NT2/D1 (cell line): ENCODE measurements around the gene KCNE3.

Source experiments
- DNase-seq: peaks from one replicate; pipeline ENCODE4 v3.0.0-alpha.2; 2011; ENCODE audit warnings: low read depth, low spot score
- H3K27me3 ChIP-seq: 2 replicates; pipeline ENCODE4 v1.6.0; 2011; ENCODE audit warnings: mild to moderate bottlenecking; ENCODE audit not compliant: insufficient read length, insufficient read depth
- H3K36me3 ChIP-seq: 2 replicates; pipeline ENCODE4 v1.6.1; 2011; ENCODE audit warnings: mild to moderate bottlenecking, low read length, mixed read lengths; ENCODE audit not compliant: insufficient read depth, insufficient read length
- H3K4me1 ChIP-seq: 2 replicates; pipeline ENCODE4 v1.5.1; 2011; ENCODE audit not compliant: insufficient read depth, insufficient read length
- H3K4me3 ChIP-seq: 2 replicates; pipeline ENCODE4 v1.5.1; 2011; ENCODE audit warnings: low read depth; ENCODE audit not compliant: insufficient read length
- H3K9ac ChIP-seq: 2 replicates; pipeline ENCODE4 v1.6.0; 2011; ENCODE audit warnings: low read depth; ENCODE audit not compliant: insufficient read length
- H3K9me3 ChIP-seq: 2 replicates; pipeline ENCODE4 v1.5.1; 2011; ENCODE audit warnings: mild to moderate bottlenecking, low read length; ENCODE audit not compliant: insufficient read depth
- SUZ12 ChIP-seq: IDR thresholded peaks from 2 replicates; pipeline ENCODE4 v1.6.1; 2011; ENCODE audit not compliant: insufficient read length, insufficient read depth; ENCODE audit errors: extremely low read depth
- YY1 ChIP-seq: IDR thresholded peaks from 2 replicates; pipeline ENCODE4 v1.6.1; 2011; ENCODE audit not compliant: insufficient read length, insufficient read depth
- ZNF274 ChIP-seq: IDR thresholded peaks from 2 replicates; pipeline ENCODE4 v1.6.1; 2011; ENCODE audit warnings: mild to moderate bottlenecking, low read depth, low read length

Gene KCNE3

DNA sequence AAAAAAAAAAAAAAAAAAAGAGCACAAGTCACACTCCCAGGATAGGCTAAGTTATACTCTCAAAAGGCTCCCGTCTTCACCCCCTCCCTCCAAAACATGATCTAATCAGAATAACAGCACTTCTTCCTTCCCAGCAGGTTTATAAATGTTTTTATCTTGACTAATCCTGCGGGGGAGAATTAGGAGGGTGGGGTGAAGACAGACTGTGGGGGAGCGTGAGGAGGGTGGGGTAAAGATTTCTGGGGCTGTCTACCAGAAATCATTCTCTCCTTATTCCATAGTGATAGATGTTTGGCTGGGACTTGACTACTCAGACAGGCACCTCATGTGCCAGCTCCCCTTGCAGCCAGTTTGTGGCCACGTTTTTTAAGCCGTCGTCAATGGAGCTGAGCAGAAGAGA, 17.0 kb downstream of the KCNE3 start:
- H3K27me3 ChIP-seq = no peaks in the 10 kb centered on the region
- H3K4me1 ChIP-seq = no peaks in the 10 kb centered on the region
- H3K36me3 ChIP-seq = no peaks in the 10 kb centered on the region
- no peak for DNase-seq
- no peak overlapping the region for H3K4me3 ChIP-seq
- no peaks in the 10 kb centered on the region for H3K9me3 ChIP-seq
- no peak for TF ChIP-seq SUZ12
- no peak for TF ChIP-seq ZNF274
- TF ChIP-seq YY1 = no peak
- no peak overlapping the region for H3K9ac ChIP-seq

DNA sequence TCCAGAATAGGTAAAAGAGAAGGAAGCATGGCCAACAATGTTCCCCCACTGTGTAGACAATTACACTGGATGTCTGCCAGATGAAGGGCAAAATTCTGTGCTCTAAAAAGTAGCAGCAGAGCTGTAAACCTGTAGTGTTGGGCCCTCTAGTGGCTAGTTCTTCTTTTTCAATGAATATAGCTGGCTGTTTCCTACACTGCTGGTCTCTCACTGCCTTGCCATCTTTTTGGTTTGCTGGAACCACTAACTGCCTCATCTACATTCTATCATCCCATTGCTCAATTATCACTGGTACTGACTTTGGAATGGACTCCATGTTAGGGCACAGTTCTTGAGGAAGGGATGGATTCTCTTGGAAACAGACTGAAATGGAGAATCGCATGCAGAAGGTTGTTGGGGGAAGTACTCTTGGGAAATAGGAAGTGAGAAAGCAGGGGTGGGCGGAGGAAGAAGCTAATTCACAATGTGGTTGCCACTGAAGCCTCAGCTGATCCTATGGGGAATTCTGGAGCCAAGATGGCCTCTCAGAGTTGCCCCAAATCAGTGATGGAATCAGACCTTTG, 17.9 kb downstream of the KCNE3 start:
- Histone ChIP-seq H3K36me3 (no peaks in the 10 kb centered on the region), H3K9me3 (no peaks in the 10 kb centered on the region), H3K4me1 (no peaks in the 10 kb centered on the region), H3K27me3 (no peaks in the 10 kb centered on the region), H3K4me3 (no peak overlapping the region), H3K9ac (no peak overlapping the region)
- peak; percentile 35 for DNase-seq
- TF ChIP-seq YY1 (no peak), ZNF274 (no peak), SUZ12 (no peak)

DNA sequence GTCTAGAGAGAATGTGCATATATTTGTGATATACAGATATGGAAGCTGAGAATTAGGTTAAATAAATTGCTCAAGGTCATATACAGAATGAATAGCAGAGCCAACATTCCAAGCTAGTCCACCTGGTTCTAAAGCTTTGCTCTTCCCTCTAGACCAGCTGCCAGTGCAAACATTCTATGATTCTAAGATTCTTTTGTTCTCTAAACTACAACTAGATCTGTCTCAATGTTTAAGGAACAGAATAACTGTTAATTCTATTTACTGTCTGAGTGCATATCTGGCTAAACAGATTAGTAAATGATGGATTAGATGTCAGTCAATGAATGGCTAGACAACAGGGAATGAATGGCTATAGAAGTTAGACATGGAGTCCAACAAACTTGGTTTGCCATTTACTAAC, 19.6 kb downstream of the KCNE3 start:
- H3K4me3 ChIP-seq = no peak overlapping the region
- no peaks in the 10 kb centered on the region for H3K4me1 ChIP-seq
- no peaks in the 10 kb centered on the region for H3K9me3 ChIP-seq
- no peaks in the 10 kb centered on the region for H3K36me3 ChIP-seq
- no peak for DNase-seq
- TF ChIP-seq SUZ12 (no peak), ZNF274 (no peak), YY1 (no peak)
- no peak overlapping the region for H3K9ac ChIP-seq
- no peaks in the 10 kb centered on the region for H3K27me3 ChIP-seq

DNA sequence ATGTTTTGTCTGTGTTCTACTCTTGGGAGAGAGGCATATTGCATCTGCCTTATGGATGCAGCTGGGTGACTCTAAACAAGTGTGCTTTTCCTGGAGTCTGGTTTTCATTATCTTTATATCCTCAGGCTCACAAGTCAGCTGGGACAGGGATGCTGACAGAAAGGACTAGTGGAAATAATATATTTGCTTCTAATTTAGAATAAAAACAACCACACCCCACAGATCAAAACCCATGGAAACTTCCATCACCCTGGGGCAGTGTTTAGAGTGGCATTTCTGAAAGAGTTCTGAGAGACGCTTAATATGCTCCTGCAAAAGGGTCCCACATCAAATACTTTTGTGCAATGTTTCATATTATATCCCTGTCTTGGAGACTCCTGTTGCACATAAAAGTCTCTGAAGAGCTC, 20.8 kb downstream of the KCNE3 start:
- no peak for DNase-seq
- Histone ChIP-seq H3K9me3 (no peaks in the 10 kb centered on the region), H3K4me1 (no peaks in the 10 kb centered on the region), H3K9ac (no peak overlapping the region), H3K27me3 (no peaks in the 10 kb centered on the region), H3K36me3 (no peaks in the 10 kb centered on the region), H3K4me3 (no peak overlapping the region)
- TF ChIP-seq ZNF274 (no peak), YY1 (no peak), SUZ12 (no peak)

DNA sequence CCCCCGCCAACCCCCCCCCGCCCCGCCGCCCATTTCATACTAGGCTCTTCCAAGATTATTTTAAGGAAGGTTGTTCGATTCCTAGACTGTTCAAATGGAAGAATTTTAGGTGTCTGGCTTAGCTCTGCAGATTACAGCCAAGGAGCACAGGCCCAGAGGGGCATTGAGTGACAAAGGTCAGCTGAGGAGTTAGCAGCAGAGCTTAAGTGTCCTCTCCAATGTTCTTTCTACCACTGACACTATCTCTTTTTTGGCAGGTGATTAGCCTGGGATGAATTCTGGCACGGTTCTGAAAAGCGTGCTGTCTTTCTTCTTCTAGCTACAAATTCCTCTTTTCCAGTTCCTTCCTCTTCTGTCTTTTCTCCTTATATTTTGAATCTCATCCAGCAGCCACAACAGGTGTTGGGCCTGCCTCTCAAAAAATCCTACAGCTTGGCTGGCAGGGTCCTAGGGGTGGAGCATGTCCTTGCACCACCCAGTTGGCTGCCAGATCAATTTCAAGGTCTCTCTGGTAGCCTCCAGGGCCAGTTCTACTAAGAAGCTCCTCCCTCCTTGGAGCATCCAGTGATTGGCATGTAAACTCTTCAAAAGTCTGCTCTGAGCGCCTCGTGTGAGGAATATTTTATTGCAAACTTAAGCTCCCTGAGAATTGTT, 23.0 kb downstream of the KCNE3 start:
- no peak for DNase-seq
- H3K36me3 ChIP-seq = no peaks in the 10 kb centered on the region
- H3K9ac ChIP-seq = no peak overlapping the region
- TF ChIP-seq SUZ12 (no peak), YY1 (no peak), ZNF274 (no peak)
- H3K4me3 ChIP-seq = no peak overlapping the region
- peaks cover 7% of the 10 kb centered on the region for H3K9me3 ChIP-seq
- H3K4me1 ChIP-seq = no peaks in the 10 kb centered on the region
- no peaks in the 10 kb centered on the region for H3K27me3 ChIP-seq

DNA sequence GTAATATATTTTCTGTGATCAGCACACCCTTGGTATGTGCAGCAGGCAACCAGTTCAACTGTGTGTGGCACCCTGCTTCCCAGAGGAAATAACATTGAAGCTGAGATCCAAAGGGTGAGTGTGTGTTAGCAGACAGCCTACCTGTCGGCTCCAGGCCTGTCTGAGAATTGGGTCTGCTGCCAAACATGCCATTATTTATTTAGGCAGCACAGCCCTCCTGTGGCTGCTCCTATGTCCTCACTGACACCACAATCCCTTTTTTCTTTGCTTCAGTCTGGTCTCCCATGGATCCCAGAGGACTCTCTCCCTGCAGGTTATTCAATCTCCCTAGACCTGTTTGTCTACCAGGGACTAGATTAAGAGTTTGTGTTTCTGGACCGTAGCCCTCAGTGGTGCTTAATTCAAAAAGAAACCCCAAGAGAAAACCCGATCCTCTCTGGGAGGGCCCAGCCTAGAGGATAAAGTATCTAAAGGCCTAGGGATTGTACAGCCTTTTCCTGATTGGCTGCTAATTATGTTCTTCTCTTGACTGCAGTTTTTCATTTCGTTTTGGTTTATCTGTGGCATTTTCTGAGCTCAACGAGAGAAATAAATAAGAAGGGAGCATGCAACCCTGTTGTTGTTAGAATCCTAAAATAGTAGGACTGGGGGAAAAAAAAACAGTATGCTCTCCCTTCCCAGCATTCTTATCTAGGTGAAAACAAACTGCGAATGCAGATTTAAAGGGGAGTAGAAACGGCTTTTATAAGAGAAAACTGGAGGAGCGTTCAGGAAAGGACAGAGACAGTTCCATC, 24.1 kb downstream of the KCNE3 start:
- Histone ChIP-seq H3K4me1 (no peaks in the 10 kb centered on the region), H3K4me3 (no peak overlapping the region), H3K9ac (no peak overlapping the region), H3K36me3 (no peaks in the 10 kb centered on the region), H3K27me3 (no peaks in the 10 kb centered on the region), H3K9me3 (peaks cover 7% of the 10 kb centered on the region)
- DNase-seq = no peak
- TF ChIP-seq YY1 = no peak
- no peak for TF ChIP-seq SUZ12
- TF ChIP-seq ZNF274 = no peak

DNA sequence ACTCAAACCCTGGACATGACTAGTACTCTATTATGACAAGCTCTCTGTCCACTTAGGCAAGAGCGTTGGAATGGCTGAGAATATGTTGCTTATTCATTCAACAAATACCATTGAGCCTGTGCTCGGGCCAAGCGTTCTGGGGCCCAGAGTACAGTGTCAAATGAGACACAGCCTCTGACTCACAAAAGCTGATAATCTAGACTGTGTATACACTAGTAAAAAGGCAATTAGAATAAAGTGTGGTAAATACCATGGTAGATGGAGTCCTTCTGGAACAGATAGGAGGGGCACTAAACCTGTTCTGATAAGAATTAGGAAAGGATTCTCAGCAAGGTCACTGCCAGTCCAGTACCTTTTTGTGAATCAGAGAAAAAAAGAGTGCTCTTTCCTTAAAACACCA, 24.7 kb downstream of the KCNE3 start:
- TF ChIP-seq ZNF274 = no peak
- no peak for TF ChIP-seq SUZ12
- TF ChIP-seq YY1 = no peak
- Histone ChIP-seq H3K4me3 (no peak overlapping the region), H3K4me1 (no peaks in the 10 kb centered on the region), H3K27me3 (no peaks in the 10 kb centered on the region), H3K36me3 (no peaks in the 10 kb centered on the region), H3K9ac (no peak overlapping the region), H3K9me3 (peaks cover 7% of the 10 kb centered on the region)
- DNase-seq = no peak

DNA sequence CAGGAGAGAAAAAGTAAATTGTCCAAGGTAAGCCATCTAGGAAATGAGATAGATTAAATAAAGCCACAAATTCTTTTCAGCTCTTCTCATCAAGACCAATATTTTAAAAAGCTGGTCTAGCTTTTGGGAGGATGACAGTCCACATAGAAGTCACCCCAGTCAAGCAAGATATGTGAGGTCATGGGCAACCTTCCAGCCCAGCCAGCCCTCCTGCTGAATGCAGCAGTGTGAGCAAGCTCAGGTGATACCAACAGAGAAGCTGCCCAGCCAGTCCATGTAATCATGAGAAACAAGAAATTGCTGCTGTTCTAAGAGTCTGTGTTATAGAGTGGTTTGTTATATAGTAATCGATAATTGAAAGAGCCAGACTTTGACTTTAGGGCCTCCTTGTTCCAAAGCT, 28.7 kb downstream of the KCNE3 start:
- no peaks in the 10 kb centered on the region for H3K27me3 ChIP-seq
- DNase-seq = no peak
- H3K9me3 ChIP-seq = peaks cover 7% of the 10 kb centered on the region
- no peak overlapping the region for H3K4me3 ChIP-seq
- H3K36me3 ChIP-seq = no peaks in the 10 kb centered on the region
- H3K4me1 ChIP-seq = no peaks in the 10 kb centered on the region
- TF ChIP-seq YY1 = no peak
- TF ChIP-seq SUZ12 = no peak
- TF ChIP-seq ZNF274 = no peak
- H3K9ac ChIP-seq = no peak overlapping the region
